HFF-Myc (cell line): ENCODE data around the gene PTPRC.

ENCODE experiments used
- DNase-seq: peaks from one replicate; pipeline ENCODE4 v3.0.0-alpha.2; 2011; ENCODE audit warnings: low read depth; ENCODE audit errors: extremely low read depth
- H3K4me3 ChIP-seq: replicated peaks from 2 replicates; pipeline ENCODE4 v1.5.1; 2011; ENCODE audit warnings: low read depth, mild to moderate bottlenecking, control low read depth, low read length
- TF ChIP-seq, protein P1 (sequence below): IDR thresholded peaks from 2 replicates; pipeline ENCODE4 v1.5.1; 2012; ENCODE audit warnings: mild to moderate bottlenecking, low read depth, low read length, control low read depth; ENCODE audit errors: missing control alignments

The PTPRC gene

DNA sequence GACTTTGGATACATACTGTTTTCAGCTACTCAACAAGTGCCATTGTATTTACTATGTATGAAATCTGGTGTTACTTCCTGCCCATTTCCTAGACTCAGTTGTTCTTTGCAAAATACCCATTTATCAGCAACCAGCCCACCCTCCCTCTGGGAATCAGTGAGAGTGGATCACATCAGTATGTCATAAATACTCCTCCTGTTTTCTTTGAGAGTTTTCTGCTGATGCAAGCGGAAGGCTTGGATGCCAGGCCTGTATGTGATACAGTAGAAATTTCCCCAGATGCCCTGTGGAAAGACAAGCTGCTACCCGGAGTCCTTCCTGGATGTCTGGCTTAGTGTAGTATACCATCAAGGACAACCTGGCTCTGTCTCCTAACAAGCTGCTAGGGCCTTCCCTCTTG, 2.4 kb upstream of the PTPRC start:
- TF ChIP-seq, protein P1, sequence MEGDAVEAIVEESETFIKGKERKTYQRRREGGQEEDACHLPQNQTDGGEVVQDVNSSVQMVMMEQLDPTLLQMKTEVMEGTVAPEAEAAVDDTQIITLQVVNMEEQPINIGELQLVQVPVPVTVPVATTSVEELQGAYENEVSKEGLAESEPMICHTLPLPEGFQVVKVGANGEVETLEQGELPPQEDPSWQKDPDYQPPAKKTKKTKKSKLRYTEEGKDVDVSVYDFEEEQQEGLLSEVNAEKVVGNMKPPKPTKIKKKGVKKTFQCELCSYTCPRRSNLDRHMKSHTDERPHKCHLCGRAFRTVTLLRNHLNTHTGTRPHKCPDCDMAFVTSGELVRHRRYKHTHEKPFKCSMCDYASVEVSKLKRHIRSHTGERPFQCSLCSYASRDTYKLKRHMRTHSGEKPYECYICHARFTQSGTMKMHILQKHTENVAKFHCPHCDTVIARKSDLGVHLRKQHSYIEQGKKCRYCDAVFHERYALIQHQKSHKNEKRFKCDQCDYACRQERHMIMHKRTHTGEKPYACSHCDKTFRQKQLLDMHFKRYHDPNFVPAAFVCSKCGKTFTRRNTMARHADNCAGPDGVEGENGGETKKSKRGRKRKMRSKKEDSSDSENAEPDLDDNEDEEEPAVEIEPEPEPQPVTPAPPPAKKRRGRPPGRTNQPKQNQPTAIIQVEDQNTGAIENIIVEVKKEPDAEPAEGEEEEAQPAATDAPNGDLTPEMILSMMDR: no peak
- no peak overlapping the region for H3K4me3 ChIP-seq
- DNase-seq: no peak

DNA sequence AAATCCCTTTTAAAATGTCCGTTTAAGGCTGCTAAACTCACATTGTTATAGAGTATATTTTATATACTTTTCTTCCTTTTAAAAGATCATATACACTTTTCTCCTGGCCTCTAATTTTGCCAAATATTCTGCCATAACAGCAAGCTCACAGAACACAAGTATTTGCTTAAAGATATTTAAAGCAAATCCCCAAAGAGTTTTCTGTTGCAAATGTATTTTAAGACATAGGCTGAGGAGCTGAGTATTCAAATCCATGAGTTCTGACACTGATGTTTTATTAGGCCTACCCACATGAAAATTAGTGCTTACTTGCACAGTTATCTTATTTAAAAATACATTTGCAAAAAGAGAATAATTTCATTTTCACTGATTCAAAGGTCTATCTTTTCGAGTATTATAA, 1.7 kb upstream of the PTPRC start:
- TF ChIP-seq, protein P1: no peak
- DNase-seq: no peak
- H3K4me3 ChIP-seq: no peak overlapping the region

DNA sequence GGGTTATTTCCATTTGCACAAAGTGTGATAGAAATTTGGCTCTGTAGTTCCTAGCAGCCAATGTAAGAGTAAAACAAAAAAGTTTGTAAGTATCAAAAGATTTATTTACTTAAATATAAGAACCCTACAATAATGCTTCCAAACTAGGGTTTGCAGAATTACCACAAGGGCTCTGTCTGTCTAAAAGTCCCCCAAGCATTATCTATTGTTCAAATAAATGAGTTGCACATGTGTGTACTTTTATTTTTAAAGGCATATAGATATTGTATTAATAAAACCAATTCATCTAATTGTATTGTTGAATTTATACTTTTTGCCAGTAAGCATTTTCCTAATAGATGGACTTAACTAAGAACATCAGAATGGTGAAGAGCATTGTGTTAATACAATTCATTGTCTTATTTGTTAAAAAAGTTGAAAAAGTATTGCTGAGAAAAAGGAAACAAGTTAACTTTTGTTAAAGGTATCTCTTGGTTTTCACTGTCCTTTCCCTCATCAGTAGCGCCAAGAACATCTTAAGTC, 863 bp upstream of the PTPRC start:
- no peak for DNase-seq
- TF ChIP-seq, protein P1: no peak
- no peak overlapping the region for H3K4me3 ChIP-seq

DNA sequence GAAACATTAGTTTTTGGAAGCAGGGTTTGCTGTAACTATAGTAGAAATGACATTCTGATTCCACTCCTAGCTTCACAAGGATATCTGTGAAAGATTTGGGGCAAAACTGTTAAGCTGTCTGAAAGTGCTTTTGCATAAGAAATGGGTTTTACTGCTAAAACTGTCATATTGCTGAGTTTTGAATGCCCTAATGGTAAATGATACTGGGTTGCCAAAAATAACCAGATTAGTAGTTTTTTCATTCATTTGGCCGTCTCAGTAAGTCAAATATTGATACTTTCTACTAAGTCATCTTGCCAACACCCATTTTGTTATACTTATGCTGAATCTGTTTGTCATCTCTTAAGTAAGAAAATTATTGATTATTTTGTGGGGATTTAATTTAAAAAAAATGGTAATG, 399 bp upstream of the PTPRC start:
- H3K4me3 ChIP-seq: no peak overlapping the region
- no peak for DNase-seq
- TF ChIP-seq, protein P1: no peak

DNA sequence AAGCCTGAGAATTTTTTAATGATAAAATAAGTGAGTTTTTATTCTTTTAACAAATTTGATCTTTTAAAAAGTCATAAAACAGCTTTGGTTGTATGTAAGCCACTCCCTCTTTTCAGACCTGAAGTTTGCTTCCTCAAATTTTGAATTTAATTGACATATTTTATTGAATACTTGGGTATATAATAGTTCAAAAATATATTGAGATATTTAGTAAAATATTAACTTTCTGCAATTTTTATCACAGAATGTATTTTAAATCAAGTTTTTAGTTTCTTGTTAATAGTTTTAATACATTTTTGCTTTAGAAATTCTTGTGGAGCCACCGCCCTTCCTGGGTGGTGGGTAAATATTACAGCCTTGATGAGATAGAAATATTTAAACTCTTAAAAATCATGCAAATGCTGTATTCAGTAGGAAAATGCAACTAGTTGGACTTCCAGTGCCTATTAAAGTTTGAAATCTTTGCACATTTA, 867 bp downstream of the PTPRC start:
- TF ChIP-seq, protein P1: no peak
- DNase-seq: no peak
- no peak overlapping the region for H3K4me3 ChIP-seq

DNA sequence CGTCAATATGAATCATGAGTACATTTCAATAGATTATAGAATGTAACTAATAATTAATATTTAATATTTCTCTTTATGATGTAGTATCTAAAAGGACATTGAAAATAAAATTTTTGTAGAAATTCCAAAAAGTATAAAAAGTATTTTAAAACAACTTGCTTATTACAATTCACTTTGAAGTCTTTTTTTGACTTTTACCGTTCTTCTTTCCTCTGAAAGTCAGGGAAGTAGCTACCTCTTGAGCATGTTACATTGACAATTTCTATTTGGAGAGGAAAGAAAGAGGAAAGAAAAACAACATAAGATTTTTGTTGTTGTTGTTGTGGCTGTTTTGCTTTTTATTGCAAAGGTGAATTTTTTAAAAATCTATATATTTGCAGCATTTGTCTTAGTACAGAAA, 1.3 kb downstream of the PTPRC start:
- TF ChIP-seq, protein P1: no peak
- no peak for DNase-seq
- no peak overlapping the region for H3K4me3 ChIP-seq

DNA sequence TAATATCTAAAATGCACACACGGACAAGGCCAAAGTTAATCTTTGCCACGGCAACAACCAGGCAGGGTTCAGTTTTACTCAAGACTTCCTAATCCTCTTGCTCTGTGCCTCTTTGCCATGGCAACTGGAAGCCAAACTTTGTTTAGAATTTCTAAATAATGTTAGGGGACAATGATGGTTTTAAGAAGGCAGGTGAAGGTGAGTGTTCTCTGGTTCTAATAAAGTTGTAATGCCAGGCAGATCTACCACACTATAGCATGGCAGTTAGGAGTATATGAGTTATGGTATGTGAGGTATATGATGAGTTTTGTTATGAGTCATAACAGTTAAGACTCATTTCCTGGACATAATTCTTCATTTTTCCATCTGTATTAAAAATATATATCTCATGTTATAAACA, 2.7 kb downstream of the PTPRC start:
- H3K4me3 ChIP-seq: no peak overlapping the region
- TF ChIP-seq, protein P1: no peak
- no peak for DNase-seq
